Epithelial cell of esophagus (primary cell): Measurements from ENCODE around the gene ATP6V1G1.

Experiments used
- DNase-seq: peaks from one replicate; pipeline ENCODE4 v3.0.0; 2010; ENCODE audit warnings: low read depth
- H3K4me3 ChIP-seq: 2 replicates; pipeline ENCODE4 v1.5.1; 2011; ENCODE audit warnings: mild to moderate bottlenecking, low read length, control low read depth
- CTCF ChIP-seq: IDR thresholded peaks from 2 replicates; pipeline ENCODE4 v1.5.1; 2011; ENCODE audit warnings: low read depth, mild to moderate bottlenecking, low read length, control low read depth, inconsistent platforms; ENCODE audit not compliant: insufficient read depth; ENCODE audit errors: missing control alignments

ATP6V1G1 gene

GRCh38 chr9:114580609-114581193, 6.9 kb upstream of the ATP6V1G1 start:
- peak; percentile 81 for DNase-seq
- H3K4me3 ChIP-seq, result no peak overlapping the region
- no peak for TF ChIP-seq CTCF

GRCh38 chr9:114583371-114584155, 4.0 kb upstream of the ATP6V1G1 start:
- peak; percentile 24 for DNase-seq
- H3K4me3 ChIP-seq, result no peak overlapping the region
- no peak for TF ChIP-seq CTCF

GRCh38 chr9:114588210-114588609, 641 bp downstream of the ATP6V1G1 start:
- no peak for TF ChIP-seq CTCF
- DNase-seq, result no peak
- peak overlapping the region; percentile 96 for H3K4me3 ChIP-seq

- peak; percentile 70 for DNase-seq
- H3K4me3 ChIP-seq, result peak overlapping the region; percentile 96
- no peak for TF ChIP-seq CTCF
Observed at GRCh38 chr9:114588651-114589526, 1.3 kb downstream of the ATP6V1G1 start.

GRCh38 chr9:114590328-114590727, 2.8 kb downstream of the ATP6V1G1 start:
- H3K4me3 ChIP-seq, result no peak overlapping the region
- TF ChIP-seq CTCF, result no peak

GRCh38 chr9:114591291-114591787, 3.8 kb downstream of the ATP6V1G1 start:
- no peak overlapping the region for H3K4me3 ChIP-seq
- no peak for DNase-seq
- TF ChIP-seq CTCF, result no peak

More at GRCh38 chr9:114590328-114590727, 2.8 kb downstream of the ATP6V1G1 start:
- DNase-seq, result no peak
